NB4 (cell line): Measurements from ENCODE around the gene CAMKMT.

Source experiments
- MYC ChIP-seq: IDR thresholded peaks from 2 replicates; pipeline ENCODE4 v1.6.1; 2011; ENCODE audit warnings: low read depth, low read length
- POLR2A ChIP-seq: IDR thresholded peaks from 2 replicates; pipeline ENCODE4 v1.6.1; 2011; ENCODE audit warnings: mild to moderate bottlenecking; ENCODE audit not compliant: insufficient read length; ENCODE audit errors: extremely low read depth
- TF ChIP-seq, protein P1 (sequence below): IDR thresholded peaks from one replicate; pipeline ENCODE4 v1.5.1; 2012; ENCODE audit warnings: low read depth, low read length
- TF ChIP-seq, protein P2 (sequence below): IDR thresholded peaks from 2 replicates; pipeline ENCODE4 v1.6.1; 2011; ENCODE audit warnings: low read depth, low read length

DNA sequence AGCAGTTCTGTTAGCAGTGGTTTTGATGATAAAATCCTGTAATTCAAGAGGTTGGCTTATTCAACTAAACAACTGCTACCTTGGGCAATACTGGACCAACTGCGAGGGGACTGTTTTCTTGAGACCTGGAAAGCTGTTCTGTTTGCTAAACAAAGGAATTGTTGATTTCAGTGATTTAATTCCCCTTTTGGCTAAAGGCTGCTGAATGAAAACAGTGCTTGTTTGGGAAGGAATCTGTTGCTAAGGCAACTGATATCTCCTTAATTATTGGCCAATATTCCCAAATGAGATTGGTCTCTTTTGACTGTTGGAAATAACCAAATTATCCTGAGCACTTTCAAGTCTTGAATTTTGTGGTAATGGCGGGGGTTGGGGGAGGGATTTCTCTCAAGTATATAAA lies 136.8 kb downstream of the CAMKMT start:
- TF ChIP-seq, protein P1, sequence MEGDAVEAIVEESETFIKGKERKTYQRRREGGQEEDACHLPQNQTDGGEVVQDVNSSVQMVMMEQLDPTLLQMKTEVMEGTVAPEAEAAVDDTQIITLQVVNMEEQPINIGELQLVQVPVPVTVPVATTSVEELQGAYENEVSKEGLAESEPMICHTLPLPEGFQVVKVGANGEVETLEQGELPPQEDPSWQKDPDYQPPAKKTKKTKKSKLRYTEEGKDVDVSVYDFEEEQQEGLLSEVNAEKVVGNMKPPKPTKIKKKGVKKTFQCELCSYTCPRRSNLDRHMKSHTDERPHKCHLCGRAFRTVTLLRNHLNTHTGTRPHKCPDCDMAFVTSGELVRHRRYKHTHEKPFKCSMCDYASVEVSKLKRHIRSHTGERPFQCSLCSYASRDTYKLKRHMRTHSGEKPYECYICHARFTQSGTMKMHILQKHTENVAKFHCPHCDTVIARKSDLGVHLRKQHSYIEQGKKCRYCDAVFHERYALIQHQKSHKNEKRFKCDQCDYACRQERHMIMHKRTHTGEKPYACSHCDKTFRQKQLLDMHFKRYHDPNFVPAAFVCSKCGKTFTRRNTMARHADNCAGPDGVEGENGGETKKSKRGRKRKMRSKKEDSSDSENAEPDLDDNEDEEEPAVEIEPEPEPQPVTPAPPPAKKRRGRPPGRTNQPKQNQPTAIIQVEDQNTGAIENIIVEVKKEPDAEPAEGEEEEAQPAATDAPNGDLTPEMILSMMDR = no peak
- no peak for TF ChIP-seq POLR2A
- TF ChIP-seq, protein P2, sequence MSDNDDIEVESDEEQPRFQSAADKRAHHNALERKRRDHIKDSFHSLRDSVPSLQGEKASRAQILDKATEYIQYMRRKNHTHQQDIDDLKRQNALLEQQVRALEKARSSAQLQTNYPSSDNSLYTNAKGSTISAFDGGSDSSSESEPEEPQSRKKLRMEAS = no peak
- TF ChIP-seq MYC = no peak
